GM23248 (cell line): ENCODE data around the gene PIK3R4. TPM values are rescaled to one million over a fixed set of nuclear protein-coding genes. Genes with fewer than 3 reads are reported as not detected.

Experiments used
- DNase-seq: peaks from one replicate; pipeline ENCODE4 v3.0.0-alpha.2; 2015
- H2AFZ ChIP-seq: fragments of 200-600 bp; sonication (generic); 2 replicates; pipeline ENCODE4 v1.6.1; 2016; ENCODE audit warnings: antibody characterized with exemption
- H3F3A ChIP-seq: fragments of 200-600 bp; sonication (generic); 2 replicates; pipeline ENCODE4 v1.6.1; 2016; ENCODE audit warnings: mild to moderate bottlenecking, antibody characterized with exemption, mixed run types; ENCODE audit not compliant: insufficient read depth
- H3K27ac ChIP-seq: fragments of 200-600 bp; sonication (generic); 2 replicates; pipeline ENCODE4 v1.5.1; 2016; ENCODE audit warnings: mild to moderate bottlenecking
- H3K27me3 ChIP-seq: fragments of 200-600 bp; sonication (generic); replicated peaks from 2 replicates; pipeline ENCODE4 v1.6.1; 2016; ENCODE audit warnings: mild to moderate bottlenecking; ENCODE audit not compliant: insufficient read depth
- H3K36me3 ChIP-seq: fragments of 200-600 bp; sonication (generic); 2 replicates; pipeline ENCODE4 v1.6.1; 2016; ENCODE audit warnings: low read depth, mild to moderate bottlenecking
- H3K4me1 ChIP-seq: fragments of 200-600 bp; sonication (generic); 2 replicates; pipeline ENCODE4 v1.6.1; 2016; ENCODE audit warnings: mild to moderate bottlenecking; ENCODE audit not compliant: insufficient read depth
- H3K4me2 ChIP-seq: fragments of 200-600 bp; sonication (generic); one replicate; pipeline ENCODE4 v1.6.1; 2016; ENCODE audit warnings: mild to moderate bottlenecking; ENCODE audit not compliant: unreplicated experiment
- H3K4me3 ChIP-seq: fragments of 200-600 bp; sonication (generic); 2 replicates; pipeline ENCODE4 v1.5.1; 2016; ENCODE audit warnings: mild to moderate bottlenecking
- H3K79me2 ChIP-seq: fragments of 200-600 bp; sonication (generic); 2 replicates; pipeline ENCODE4 v1.6.1; 2016; ENCODE audit warnings: mild to moderate bottlenecking; ENCODE audit not compliant: insufficient read depth
- H3K9ac ChIP-seq: fragments of 200-600 bp; sonication (generic); 2 replicates; pipeline ENCODE4 v1.6.1; 2016; ENCODE audit warnings: mild to moderate bottlenecking
- H3K9me2 ChIP-seq: fragments of 200-600 bp; sonication (generic); 2 replicates; pipeline ENCODE4 v1.6.1; 2016; ENCODE audit warnings: mixed run types, mild to moderate bottlenecking, moderate library complexity; ENCODE audit not compliant: insufficient read depth
- H3K9me3 ChIP-seq: fragments of 200-600 bp; sonication (generic); one replicate; pipeline ENCODE4 v1.6.1; 2017; ENCODE audit warnings: low read depth
- H4K20me1 ChIP-seq: fragments of 200-600 bp; sonication (generic); 2 replicates; pipeline ENCODE4 v1.6.0; 2016; ENCODE audit not compliant: insufficient read depth
- EZH2 ChIP-seq: fragments of 200-600 bp; sonication (generic); IDR thresholded peaks from 2 replicates; pipeline ENCODE4 v1.6.1; 2018; ENCODE audit warnings: antibody characterized with exemption, mild to moderate bottlenecking; ENCODE audit not compliant: insufficient read depth, poor library complexity, severe bottlenecking
- EZH2phosphoT487 ChIP-seq: fragments of 200-600 bp; sonication (generic); IDR thresholded peaks from 2 replicates; pipeline ENCODE4 v1.6.1; 2018; ENCODE audit warnings: antibody characterized with exemption, moderate library complexity, mild to moderate bottlenecking, low read depth; ENCODE audit not compliant: insufficient read depth
- WGBS, 2 experiments: methylation state at CpG; one replicate each; pipeline ENCODE4 v1.1.6; 2015 to 2017; ENCODE audit warnings: low lambda C conversion rate in 2 of 2, low coverage in 1 of 2; ENCODE audit errors: missing lambda C conversion rate in 2 of 2; 5-methylcytosine and 5-hydroxymethylcytosine counted together
- in situ Hi-C: fragments of 300-500 bp; cut with MboI; formaldehyde crosslinking; loops from 2 replicates; pipeline ENCODE4 v1.15.0; 2020
- polyA plus RNA-seq: library from polyadenylated mRNA; unstranded; fragments of >200 nt; fragmentation: Nextera tagmentation; extraction: Ambion mirVana; gene quantifications from 2 replicates; pipeline ENCODE4 v1.2.1, GENCODE V29; 2016
- total RNA-seq: library from RNA; depleted of rRNA; stranded (reverse); fragments of >200 nt; shearing (Covaris generic); gene quantifications from 2 replicates; pipeline ENCODE4 v1.2.3, GENCODE V29; 2014; rRNA removed

Gene PIK3R4
- total and polyA plus RNA-seq, 2 experiments from 2014 or later: 19.1 to 20.1 TPM

DNA sequence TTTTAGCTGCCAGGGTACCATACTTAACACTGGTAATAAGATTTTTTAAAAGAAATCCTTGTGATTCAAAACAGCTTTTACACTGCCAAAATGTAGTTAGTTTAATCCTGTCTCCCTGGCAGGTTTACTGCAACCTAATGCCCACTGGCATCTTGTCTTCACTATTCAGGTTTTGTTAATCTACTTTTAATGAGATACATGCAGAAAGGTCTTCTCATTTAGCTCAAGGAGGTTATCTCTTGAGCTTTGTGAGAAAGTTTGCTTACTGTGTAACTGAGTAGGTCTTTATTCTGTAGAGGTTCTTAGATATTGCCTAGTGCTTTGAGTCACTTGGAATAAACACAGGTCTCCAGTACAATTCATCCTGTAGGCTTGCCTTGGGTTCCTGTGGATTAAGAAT is 110.7 kb downstream of the PIK3R4 start:
- Histone ChIP-seq H3K9me3 (no peaks in the 10 kb centered on the region), H3K27me3 (peaks cover 6% of the 10 kb centered on the region; the same call in 1 of the 2 replicates), H3K9me2 (no peaks in the 10 kb centered on the region), H3K4me2 (no peak overlapping the region), H3K27ac (no peak overlapping the region), H3F3A (no peaks in the 10 kb centered on the region), H3K79me2 (no peaks in the 10 kb centered on the region), H4K20me1 (no peaks in the 10 kb centered on the region), H3K9ac (no peak overlapping the region), H3K4me1 (no peaks in the 10 kb centered on the region), H3K36me3 (no peaks in the 10 kb centered on the region), H3K4me3 (no peak overlapping the region), H2AFZ (no peak overlapping the region)
- DNase-seq: no peak
- TF ChIP-seq EZH2phosphoT487: no peak
- TF ChIP-seq EZH2: no peak
- in situ Hi-C loops: no loop called here

DNA sequence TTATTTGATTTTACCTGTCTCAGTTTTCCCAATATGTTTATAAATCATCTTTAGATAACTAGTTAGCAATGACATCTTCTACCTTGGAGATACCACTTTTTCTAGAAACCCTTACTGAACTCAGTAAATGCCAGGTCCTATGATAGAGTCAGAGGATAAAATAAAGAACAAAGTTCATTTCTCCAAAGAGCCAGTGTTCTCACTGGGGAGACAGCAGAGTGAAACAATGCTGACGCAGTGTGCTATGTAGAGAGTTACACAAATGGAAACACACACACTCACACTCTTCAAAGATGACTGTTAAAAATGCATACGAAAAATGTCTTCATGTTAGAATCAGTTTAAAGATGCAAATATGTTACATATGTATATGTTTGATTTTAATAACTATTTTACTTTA is 111.3 kb downstream of the PIK3R4 start:
- Histone ChIP-seq H3K4me3 (no peak overlapping the region), H3K27me3 (peaks cover 6% of the 10 kb centered on the region; the same call in 1 of the 2 replicates), H3K4me2 (no peak overlapping the region), H4K20me1 (no peaks in the 10 kb centered on the region), H3K36me3 (no peaks in the 10 kb centered on the region), H3K4me1 (no peaks in the 10 kb centered on the region), H3K9me3 (no peaks in the 10 kb centered on the region), H2AFZ (no peak overlapping the region), H3K79me2 (no peaks in the 10 kb centered on the region), H3F3A (no peaks in the 10 kb centered on the region), H3K27ac (no peak overlapping the region), H3K9me2 (no peaks in the 10 kb centered on the region), H3K9ac (no peak overlapping the region)
- 65% methylated on average over 2 of the region's 2 CpGs for WGBS, 2 experiments
- TF ChIP-seq EZH2phosphoT487 (no peak), EZH2 (no peak)
- in situ Hi-C loops: no loop called here
- DNase-seq: no peak

Other genes with a start within 250 kb of the PIK3R4 start
- gene COL6A6, start 229.7 kb downstream of the PIK3R4 start, total RNA-seq: not detected in 2 replicates
- gene COL6A6, start 229.7 kb downstream of the PIK3R4 start, polyA plus RNA-seq: 0.08 TPM in 1 of 2 replicates, not detected in the other
- gene ATP2C1, start 147.3 kb upstream of the PIK3R4 start, total RNA-seq: 68.5 and 73.6 TPM in 2 replicates
- 65.8 and 74.7 TPM in 2 replicates for gene ATP2C1, start 147.3 kb upstream of the PIK3R4 start, polyA plus RNA-seq